GM19438 (cell line): ENCODE results near the gene MLC1.

Experiments used
- ATAC-seq: cut with Tn5 transposase; IDR thresholded peaks from one replicate; pipeline ENCODE4 v1.9.1; 2021; ENCODE audit warnings: low read depth; ENCODE audit not compliant: unreplicated experiment

The MLC1 gene

GRCh38 chr22:50040717-50041116 is 44.5 kb downstream of the MLC1 start:
- ATAC-seq, result no peak

GRCh38 chr22:50039669-50040443 is 45.4 kb downstream of the MLC1 start:
- no peak for ATAC-seq

GRCh38 chr22:50035976-50036724 is 49.1 kb downstream of the MLC1 start:
- ATAC-seq, result no peak

- no peak for ATAC-seq
These were observed 49.9 kb downstream of the MLC1 start for GRCh38 chr22:50035131-50035881.

GRCh38 chr22:50034126-50035081 is 50.8 kb downstream of the MLC1 start:
- no peak for ATAC-seq

GRCh38 chr22:50032941-50033601 is 52.2 kb downstream of the MLC1 start:
- ATAC-seq, result no peak

- ATAC-seq, result no peak
These were observed 52.9 kb downstream of the MLC1 start for GRCh38 chr22:50032109-50032871.

GRCh38 chr22:50031189-50032091 is 53.8 kb downstream of the MLC1 start:
- ATAC-seq, result no peak

- ATAC-seq, result no peak
These were observed 54.7 kb downstream of the MLC1 start for GRCh38 chr22:50030297-50031188.

- no peak for ATAC-seq
These were observed 57.3 kb downstream of the MLC1 start for GRCh38 chr22:50027639-50028537.

- ATAC-seq, result no peak
These were observed 59.2 kb downstream of the MLC1 start for GRCh38 chr22:50025993-50026392.

GRCh38 chr22:50022171-50022819 is 62.9 kb downstream of the MLC1 start:
- no peak for ATAC-seq

- no peak for ATAC-seq
These were observed 64.6 kb downstream of the MLC1 start for GRCh38 chr22:50020606-50021005.

- ATAC-seq, result no peak
These were observed 65.9 kb downstream of the MLC1 start for GRCh38 chr22:50019316-50019715.

GRCh38 chr22:50018608-50019285 is 66.5 kb downstream of the MLC1 start:
- ATAC-seq, result no peak
